GM12878 (cell line): ENCODE results near the gene CDC42SE1. TPM values are rescaled to one million over a fixed set of nuclear protein-coding genes. Genes with fewer than 3 reads are reported as not detected.

Experiments used
- BCLAF1 ChIP-seq: fragments of 450-650 bp; IDR thresholded peaks from 2 replicates; pipeline ENCODE4 v1.6.1; 2017; ENCODE audit warnings: antibody characterized with exemption, mild to moderate bottlenecking, moderate library complexity
- E4F1 ChIP-seq: fragments of 450-650 bp; IDR thresholded peaks from 2 replicates; pipeline ENCODE4 v1.6.1; 2018; ENCODE audit warnings: borderline replicate concordance, mild to moderate bottlenecking; ENCODE audit not compliant: partially characterized antibody
- EP300 ChIP-seq, 2 experiments: fragments of 150-350 bp in 1 of 2; IDR thresholded peaks; 2 replicates each; pipeline ENCODE4 v1.6.1; 2011 to 2012; ENCODE audit warnings: low read depth in 2 of 2, low read length in 2 of 2, borderline replicate concordance in 1 of 2, improper control_type of control experiment in 1 of 2, inconsistent platforms in 1 of 2; ENCODE audit not compliant: control insufficient read depth in 1 of 2
- FOXK2 ChIP-seq: fragments of 450-650 bp; IDR thresholded peaks from 2 replicates; pipeline ENCODE4 v1.6.1; 2017; ENCODE audit warnings: mild to moderate bottlenecking, moderate library complexity
- MEF2A ChIP-seq: IDR thresholded peaks from 2 replicates; pipeline ENCODE4 v1.6.1; 2011; ENCODE audit warnings: low read depth, mild to moderate bottlenecking, low read length, moderate library complexity; ENCODE audit not compliant: insufficient read depth
- MXI1 ChIP-seq: fragments of 150-350 bp; IDR thresholded peaks from 2 replicates; pipeline ENCODE4 v1.6.1; 2011; ENCODE audit warnings: low read depth, mild to moderate bottlenecking, inconsistent platforms, low read length, improper control_type of control experiment
- NFIC ChIP-seq: IDR thresholded peaks from 2 replicates; pipeline ENCODE4 v1.6.1; 2012; ENCODE audit warnings: low read depth, mild to moderate bottlenecking, inconsistent platforms, low read length, moderate library complexity
- POU2F2 ChIP-seq: IDR thresholded peaks from 3 replicates; pipeline ENCODE4 v1.6.1; 2011; ENCODE audit warnings: low read depth, mild to moderate bottlenecking, low read length, borderline replicate concordance
- REST ChIP-seq: IDR thresholded peaks from 2 replicates; pipeline ENCODE4 v1.6.1; 2012; ENCODE audit warnings: mild to moderate bottlenecking, low read depth, low read length
- RFX5 ChIP-seq: IDR thresholded peaks from 2 replicates; pipeline ENCODE4 v1.6.1; 2011; ENCODE audit warnings: low read depth, low read length, improper control_type of control experiment
- SIN3A ChIP-seq: IDR thresholded peaks from 2 replicates; pipeline ENCODE4 v1.6.1; 2012; ENCODE audit warnings: low read depth, low read length, improper control_type of control experiment
- SMC3 ChIP-seq: IDR thresholded peaks from 2 replicates; pipeline ENCODE4 v1.6.1; 2011; ENCODE audit warnings: low read length, improper control_type of control experiment, borderline replicate concordance
- TAF1 ChIP-seq: IDR thresholded peaks from 2 replicates; pipeline ENCODE4 v1.6.1; 2011; ENCODE audit warnings: mild to moderate bottlenecking, low read depth, low read length, borderline replicate concordance
- TCF7 ChIP-seq: IDR thresholded peaks from 2 replicates; pipeline ENCODE4 v1.6.1; 2014; ENCODE audit warnings: antibody characterized with exemption, borderline replicate concordance
- ZZZ3 ChIP-seq: IDR thresholded peaks from 2 replicates; pipeline ENCODE4 v1.6.1; 2011; ENCODE audit warnings: low read depth; ENCODE audit not compliant: control insufficient read depth, insufficient read length
- polyA plus RNA-seq, 11 experiments: library from polyadenylated mRNA; depleted of rRNA in 4 of 11; unstranded in 6 of 11; stranded (reverse) in 5 of 11; fragments of >200 nt; fragmentation: Nextera tagmentation in 4 of 11; fragmentation: Illumina TruSeq in 1 of 11; extraction: Ambion mirVana in 4 of 11; extraction: Trizol in 1 of 11; gene quantifications; 1 replicate in 1 of 11; 2 replicates in 10 of 11; pipeline versions ENCODE4 v1.2.1 to v1.2.3, GENCODE V29; 2011 to 2016; ENCODE audit warnings: inconsistent platforms in 2 of 11, missing spikeins in 2 of 11, low read depth in 1 of 11
- total RNA-seq, 4 experiments: library from RNA; depleted of rRNA in 3 of 4; stranded (reverse); fragments of >200 nt in 3 of 4; fragmentation: Illumina TruSeq in 1 of 4; extraction: Trizol in 1 of 4; gene quantifications; 2 replicates each; pipeline versions ENCODE4 v1.2.1 to v1.2.3, GENCODE V29; 2013 to 2021

Gene CDC42SE1
- total and polyA plus RNA-seq, 10 of the 15 experiments (the other 5 are each of a cell fraction or from before 2014, with no cell fraction given): 35.7 to 112 (median 74.3) TPM

GRCh38 chr1:151008244-151009205 is 50.9 kb downstream of the CDC42SE1 start, which contains the start of gene PRUNE1 (continued):
- TF ChIP-seq E4F1 (no peak), BCLAF1 (no peak), MEF2A (no peak), SMC3 (no peak), POU2F2 (no peak), REST (no peak), NFIC (no peak), TAF1 (no peak), MXI1 (no peak; the same call in 1 of the 2 replicates), RFX5 (peak; percentile 85), SIN3A (0 out of 2 replicates have a peak, but pooled peaks have one; percentile 27), ZZZ3 (no peak), EP300 (IDR thresholded peaks at IDR 0.05; ENCODE audit: borderline replicate concordance in 1 of 2, control insufficient read depth in 1 of 2, low read depth in 2 of 2, low read length in 2 of 2) (no peak), FOXK2 (no peak), TCF7 (no peak)
